ENCODE data around the gene F7.
"Not testable (repeated sequence)": the region's sequence is repeated elsewhere in the genome, so short reads cannot be mapped to it uniquely, and the experiment has no call there.

The F7 gene

DNA sequence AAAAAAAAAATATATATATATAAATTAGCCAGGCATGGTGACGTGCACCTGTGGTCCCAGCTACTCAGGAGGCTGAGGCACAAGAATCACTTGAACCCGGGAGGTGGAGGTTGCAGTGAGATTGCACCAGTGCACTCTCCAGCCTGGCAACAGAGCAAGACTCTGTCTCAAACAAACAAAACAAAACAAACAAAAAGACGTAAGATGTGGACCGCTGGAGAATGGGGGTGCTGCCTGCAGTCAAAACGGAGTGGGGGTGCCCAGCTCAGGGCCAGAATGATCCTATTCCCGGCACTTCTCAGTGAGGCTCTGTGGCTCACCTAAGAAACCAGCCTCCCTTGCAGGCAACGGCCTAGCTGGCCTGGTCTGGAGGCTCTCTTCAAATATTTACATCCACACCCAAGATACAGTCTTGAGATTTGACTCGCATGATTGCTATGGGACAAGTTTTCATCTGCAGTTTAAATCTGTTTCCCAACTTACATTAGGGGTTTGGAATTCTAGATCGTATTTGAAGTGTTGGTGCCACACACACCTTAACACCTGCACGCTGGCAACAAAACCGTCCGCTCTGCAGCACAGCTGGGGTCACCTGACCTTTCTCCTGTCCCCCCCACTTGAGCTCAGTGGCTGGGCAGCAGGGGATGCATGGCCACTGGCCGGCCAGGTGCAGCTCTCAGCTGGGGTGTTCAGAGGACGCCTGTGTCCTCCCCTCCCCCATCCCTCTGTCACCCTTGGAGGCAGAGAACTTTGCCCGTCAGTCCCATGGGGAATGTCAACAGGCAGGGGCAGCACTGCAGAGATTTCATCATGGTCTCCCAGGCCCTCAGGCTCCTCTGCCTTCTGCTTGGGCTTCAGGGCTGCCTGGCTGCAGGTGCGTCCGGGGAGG, at the start of gene F7:
Gene F7 (plus strand): TSS at position 760 of the 889 bp plus-strand sequence. CDS start 51 bp downstream, at position 811.
- no peak for DNase-seq

- no peak for DNase-seq
These were observed 48.5 kb upstream of the F7 start for GRCh38 chr13:113057084-113057483.

GRCh38 chr13:113057559-113057958, 48.0 kb upstream of the F7 start:
- DNase-seq = not testable (repeated sequence)

DNA sequence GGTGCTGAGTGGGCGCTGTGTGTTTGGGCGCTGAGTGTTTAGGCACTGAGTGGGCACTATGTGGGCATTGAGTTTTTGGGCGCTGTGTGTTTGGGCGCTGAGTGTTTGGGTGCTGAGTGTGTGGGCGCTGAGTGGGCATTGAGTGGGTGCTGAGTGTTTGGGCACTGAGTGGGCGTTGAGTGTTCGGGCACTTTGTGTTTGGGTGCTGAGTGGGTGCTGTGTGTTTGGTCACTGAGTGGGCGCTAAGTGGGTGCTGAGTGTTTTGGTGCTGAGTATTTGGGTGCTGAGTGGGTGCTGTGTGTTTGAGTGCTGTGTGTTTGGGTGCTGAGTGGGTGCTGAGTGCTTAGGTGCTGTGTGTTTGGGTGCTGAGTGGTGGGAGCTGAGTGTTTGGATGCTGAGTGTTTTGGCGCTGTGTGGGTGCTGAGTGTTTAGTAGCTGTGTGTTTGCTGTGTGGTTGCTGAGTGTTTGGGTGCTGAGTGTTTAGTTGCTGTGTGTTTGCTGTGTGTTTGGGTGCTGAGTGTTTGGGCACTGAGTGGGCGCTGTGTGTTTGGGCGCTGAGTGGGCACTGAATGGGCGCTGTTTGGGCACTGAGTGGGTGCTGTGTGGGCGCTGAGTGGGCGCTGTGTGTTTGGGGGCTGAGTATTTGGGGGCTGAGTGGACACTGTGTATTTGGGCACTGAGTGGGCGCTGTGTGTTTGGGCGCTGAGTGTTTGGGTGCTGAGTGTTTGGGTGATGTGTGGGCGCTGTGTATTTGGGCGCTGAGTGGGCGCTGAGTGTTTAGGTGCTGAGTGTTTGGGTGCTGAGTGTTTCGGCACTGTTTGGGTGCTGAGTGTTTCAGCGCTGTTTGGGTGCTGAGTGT, 47.2 kb upstream of the F7 start:
- DNase-seq = no peak

DNA sequence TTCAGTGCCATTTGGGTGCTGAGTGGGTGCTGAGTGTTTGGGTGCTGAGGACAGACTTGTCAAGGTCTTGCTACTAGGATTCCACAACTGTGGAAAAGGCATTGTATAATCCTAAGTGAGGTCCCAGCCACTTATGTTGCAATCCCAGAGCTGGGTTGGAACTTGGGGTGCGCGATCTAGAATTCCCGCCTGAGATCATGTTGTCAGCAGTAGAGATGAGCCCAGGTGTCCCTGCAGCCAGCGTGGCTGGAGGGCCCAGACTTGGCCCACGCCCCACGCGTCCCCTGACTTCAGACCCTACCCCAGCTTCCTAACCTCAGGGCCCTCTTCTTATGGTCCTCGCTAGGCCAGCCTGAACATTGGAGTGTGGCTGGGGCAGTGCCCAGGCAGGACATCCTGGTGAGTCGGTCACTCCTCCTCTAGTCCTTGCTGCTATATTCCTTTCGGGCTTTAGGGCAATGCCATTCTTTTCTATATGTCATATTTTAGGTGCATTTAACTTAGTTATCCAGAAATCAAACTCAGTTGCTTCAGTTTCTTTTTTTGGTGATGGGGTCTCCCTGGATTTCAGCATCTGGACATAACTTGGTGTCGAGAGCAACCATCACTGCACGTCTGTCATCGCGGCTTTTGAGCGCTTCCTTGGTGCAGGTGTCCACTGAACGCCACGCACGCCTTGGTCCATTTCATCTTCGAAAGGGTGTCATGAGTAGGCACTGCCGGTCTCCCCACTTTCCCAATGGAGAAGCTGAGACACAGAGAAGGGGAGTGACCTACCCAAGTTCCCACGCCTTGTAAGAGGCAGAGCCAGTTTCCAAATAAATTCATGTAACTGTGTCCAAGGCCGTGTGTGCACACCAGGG, 46.4 kb upstream of the F7 start:
- DNase-seq = no peak

DNA sequence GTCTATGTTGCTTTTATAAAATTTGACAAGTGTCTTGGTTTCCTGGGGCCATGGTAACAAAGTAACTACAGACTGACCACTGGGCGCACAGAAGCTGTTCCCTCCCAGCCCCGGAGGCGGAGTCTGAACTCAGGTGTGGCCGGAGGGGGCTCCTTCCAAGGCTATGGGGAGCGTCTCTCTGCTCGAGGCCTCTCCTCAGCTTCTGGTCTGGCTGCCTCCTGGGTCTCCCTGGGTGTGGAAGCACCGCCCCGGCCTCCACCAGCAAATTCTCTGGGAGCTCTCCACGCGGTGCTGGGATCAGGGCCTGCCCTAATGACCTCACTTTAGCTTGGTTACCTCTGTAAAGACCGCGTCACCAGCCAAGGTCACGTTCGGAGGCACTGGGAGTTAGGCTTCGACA, 45.7 kb upstream of the F7 start:
- DNase-seq = no peak

GRCh38 chr13:113060557-113061270, 44.9 kb upstream of the F7 start:
- no peak for DNase-seq

- DNase-seq = no peak
These were observed 44.3 kb upstream of the F7 start for GRCh38 chr13:113061271-113061625.

- no peak for DNase-seq
These were observed 43.7 kb upstream of the F7 start for GRCh38 chr13:113061796-113062425.

DNA sequence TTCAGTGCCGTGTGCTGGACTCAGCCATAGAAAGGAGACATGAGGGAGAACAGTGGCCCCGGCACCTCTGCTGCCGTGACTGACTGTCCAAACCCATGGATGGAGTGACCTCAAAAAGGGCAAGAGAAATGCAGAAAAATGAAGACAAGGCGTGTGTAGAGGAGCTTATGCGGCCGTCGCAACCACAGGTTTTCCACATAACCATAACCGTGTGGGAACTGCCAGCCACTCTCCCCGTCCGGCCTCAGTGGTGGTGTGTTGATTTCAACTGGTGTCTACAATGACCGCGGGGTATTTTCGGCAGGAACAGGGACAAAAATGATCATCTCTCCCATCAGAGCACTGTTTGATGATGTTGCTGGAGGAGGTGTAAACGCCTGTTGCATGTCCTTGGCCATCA, 42.9 kb upstream of the F7 start:
- no peak for DNase-seq

- no peak for DNase-seq
These were observed 42.5 kb upstream of the F7 start for GRCh38 chr13:113063091-113063491.

DNA sequence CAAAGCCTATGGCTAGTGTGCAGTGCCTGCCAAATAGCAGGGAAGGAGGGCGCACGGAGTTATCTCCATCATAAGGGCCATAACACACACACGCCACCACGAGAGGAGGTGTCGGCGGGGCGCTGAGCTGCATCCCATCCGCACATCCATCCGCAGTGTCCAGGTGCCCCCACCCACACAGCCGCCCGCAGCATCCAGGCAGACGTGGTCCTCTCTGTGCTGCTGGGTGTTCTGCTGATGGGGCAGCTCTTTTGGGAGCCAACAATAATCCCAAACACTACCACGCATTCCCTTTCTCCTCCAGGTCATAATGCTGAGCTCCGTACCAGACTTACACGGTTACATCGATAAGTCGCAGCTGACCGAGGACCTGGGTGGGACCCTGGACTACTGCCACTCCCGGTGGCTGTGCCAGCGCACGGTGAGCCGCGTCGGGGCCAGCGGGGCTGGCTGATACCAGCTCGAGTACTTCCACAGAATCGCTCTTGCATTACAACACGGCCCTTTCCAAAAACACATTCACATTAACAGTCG, 41.5 kb upstream of the F7 start:
- no peak for DNase-seq

DNA sequence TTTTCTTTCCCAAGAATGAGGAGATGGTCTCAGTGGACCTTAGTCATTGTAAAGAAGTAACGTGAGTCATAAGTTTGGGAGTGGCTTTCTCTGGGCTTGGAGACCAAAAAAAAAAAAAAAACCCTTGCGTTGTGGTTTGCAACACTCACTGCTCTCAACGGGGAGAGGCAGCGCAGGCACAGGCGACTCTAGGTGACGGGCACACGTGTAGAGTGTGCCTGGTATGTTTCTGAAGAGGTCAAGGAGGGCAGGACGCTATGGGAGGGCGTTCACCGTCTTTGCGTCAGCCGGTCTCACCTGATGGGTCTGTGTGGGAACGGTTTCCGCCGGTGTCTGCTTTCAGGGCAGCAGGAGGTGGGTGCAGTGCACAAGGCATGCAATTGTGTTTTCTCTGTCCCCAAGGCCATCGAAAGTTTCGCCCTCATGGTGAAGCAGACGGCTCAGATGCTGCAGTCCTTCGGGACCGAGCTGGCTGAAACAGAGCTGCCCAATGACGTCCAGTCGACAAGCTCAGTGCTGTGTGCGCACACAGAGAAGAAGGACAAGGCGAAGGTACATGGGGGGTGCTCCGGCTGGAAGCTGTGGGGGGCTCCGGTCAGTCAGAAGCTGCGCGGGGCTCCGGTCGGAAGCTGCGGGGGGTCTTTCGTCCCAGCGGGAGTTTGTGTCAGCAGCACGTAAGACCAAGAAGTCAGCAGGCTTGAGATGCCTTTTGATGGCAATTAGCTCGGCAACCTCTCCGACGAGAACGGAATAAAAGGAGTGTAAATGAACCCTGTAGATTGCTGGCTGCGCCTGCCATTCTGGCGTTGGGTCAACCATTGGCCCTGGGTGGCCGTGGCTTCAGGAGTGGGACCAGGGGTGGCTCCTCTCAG, 40.8 kb upstream of the F7 start:
- no peak for DNase-seq

DNA sequence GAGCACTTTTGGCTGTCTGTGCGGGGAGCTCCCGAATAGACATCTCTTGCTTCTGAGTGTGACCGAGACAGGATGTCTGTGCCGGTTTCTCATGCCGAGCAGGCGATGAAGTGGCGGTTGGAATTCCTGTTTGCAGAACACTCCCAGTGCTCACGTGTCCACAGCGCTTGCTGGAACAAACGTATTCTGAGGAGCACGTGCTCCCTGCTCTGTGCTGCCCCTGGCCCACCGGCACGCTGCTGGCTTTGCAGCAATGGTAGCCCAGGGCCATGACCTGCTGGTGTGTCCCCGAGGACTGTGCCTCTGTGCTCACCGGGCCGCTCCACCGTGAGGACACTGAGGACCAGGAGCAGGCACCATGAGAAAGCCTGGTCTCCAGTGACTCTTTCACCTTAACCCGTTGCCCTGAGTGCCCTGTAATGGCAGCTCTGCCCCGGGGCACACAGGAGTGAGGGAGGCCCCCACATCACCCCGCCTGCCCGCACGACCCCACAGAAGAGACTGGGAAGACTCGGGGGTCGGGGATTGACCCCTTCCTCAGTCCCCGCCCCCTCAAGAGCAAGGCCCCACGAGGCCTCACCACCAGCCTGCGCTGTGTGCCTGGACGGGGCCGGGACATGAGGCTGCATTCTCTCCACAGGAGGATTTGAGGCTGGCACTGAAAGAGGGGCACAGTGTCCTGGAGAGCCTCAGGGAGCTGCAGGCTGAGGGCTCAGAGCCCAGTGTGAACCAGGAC, 40.0 kb upstream of the F7 start:
- no peak for DNase-seq

- no peak for DNase-seq
These were observed 39.5 kb upstream of the F7 start for GRCh38 chr13:113066142-113066455.

- no peak for DNase-seq
These were observed 38.8 kb upstream of the F7 start for GRCh38 chr13:113066746-113067145.

DNA sequence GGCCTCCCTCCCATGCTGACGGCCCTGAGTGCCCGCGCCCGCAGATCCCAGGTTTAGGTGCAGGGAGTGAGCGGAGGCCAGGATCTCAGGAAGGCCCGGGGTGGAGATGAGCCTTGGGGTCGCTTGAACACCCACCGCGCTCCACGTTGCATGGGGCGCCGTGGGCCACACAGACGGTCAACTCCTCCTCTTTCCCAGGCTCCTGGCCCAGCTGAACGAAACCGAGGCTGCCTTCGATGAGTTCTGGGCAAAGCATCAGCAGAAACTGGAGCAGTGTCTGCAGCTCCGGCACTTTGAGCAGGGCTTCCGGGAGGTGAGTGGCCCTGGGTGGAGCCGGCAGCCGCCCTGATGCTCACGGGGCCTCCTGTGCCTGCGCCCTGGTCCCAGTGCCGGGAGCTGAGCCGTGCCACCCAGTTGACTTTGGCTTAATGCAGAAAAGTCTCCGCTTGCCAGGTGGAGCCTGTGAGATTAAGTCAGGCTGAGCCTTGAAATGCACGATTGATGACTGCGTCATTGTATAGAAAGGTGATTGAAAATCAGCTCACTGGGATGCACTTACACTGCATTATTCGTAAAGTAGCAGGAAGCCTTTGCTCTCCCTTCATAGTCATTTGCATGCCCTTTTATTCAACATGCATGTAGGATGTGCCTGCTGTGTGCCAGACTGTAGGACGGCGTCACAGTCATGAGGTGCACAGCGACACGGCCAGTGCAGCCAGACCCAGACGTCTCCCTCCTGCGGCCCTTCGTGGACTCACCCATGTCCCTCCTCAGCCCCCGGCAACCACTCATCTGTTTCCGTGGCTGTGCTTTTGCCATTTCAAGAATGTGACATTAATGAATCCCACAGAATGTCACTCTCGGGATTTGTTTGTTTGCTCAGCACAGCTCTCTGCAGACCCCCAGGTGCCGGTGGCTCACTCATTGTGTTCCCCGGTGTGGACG, 35.5 kb upstream of the F7 start:
- no peak for DNase-seq

DNA sequence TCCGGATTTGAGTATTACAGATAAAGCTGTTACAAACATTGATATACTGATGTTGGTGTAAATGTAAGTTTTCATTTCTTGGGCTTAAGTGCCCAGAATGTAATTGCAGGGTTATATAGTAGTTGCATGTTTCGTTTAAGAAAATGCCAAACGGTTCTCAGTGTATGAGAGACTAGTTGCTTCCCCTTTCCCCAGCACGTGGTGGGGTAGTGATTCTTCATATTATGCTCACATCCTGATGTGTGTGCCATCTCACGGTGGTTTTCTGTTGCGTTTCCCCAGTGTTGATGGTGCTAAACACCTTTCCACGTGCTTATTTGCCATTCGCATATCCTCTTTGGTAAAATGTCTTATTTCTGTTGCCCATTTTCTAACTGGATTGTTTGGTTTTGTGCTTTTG, 34.7 kb upstream of the F7 start:
- no peak for DNase-seq

DNA sequence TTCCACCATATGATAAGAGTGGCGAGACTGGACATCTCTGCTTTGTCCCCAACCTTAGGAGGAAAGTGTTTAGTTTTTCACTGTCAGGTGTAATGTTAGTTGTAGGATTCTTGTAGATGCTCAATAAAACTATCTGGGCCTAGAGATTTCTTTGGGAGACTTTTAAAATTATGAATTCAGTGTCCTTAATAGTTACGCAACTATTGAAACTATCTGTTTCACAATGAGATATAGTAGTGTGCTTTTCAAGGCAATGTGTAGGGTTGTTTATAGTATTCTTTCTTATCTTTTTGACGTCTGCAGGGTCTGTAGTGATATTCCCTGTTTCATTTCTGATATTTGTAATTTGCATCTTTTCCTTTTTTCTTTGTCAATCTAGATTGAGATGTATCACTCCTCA, 33.2 kb upstream of the F7 start:
- DNase-seq = no peak

All from stimulated activated CD4-positive, alpha-beta T cell treated with anti-CD3 and anti-CD28 coated beads, Interleukin-4, amount 100 ng/mL, for 24 hours (primary cell).